GM12878 (cell line): ENCODE data around the gene HLA-DPB1. TPM values are rescaled to one million over a fixed set of nuclear protein-coding genes. Genes with fewer than 3 reads are reported as not detected.

ENCODE experiments used
- ATAC-seq: fragments of 200-7000 bp; cut with Tn5 transposase; 3 replicates; pipeline ENCODE4 v1.9.1; 2020; ENCODE audit warnings: mild to moderate bottlenecking, moderate library complexity
- BruUV-seq: library from RNA; stranded (reverse); fragments of 400-500 nt; replicated peaks from 2 replicates; lab custom pipeline; 2021; lab: Mats Ljungman, UMichigan
- CTCF ChIA-PET: fragments of 300-600 bp; sonication (Branson Sonifier 250); formaldehyde crosslinking; extraction: SDS; loops from one replicate; lab custom pipeline; 2021; ENCODE audit warnings: inconsistent platforms; lab: Yijun Ruan, JAX
- POLR2A ChIA-PET: fragments of 350-600 bp; formaldehyde crosslinking; extraction: SDS; loops from one replicate; lab custom pipeline; 2021; ENCODE audit warnings: inconsistent platforms; lab: Charles Lee
- RAD21 ChIA-PET: fragments of 300-600 bp; sonication (Branson Sonifier 250); formaldehyde crosslinking; loops from one replicate; lab custom pipeline; 2023; ENCODE audit warnings: antibody characterized with exemption; ENCODE audit not compliant: unreplicated experiment; lab: Charles Lee
- SMC1A ChIA-PET: fragments of 300-600 bp; sonication (Branson Sonifier 250); formaldehyde crosslinking; loops from one replicate; lab custom pipeline; 2023; ENCODE audit not compliant: unreplicated experiment, uncharacterized antibody; lab: Charles Lee
- DNase-seq: peaks from one replicate; pipeline ENCODE4 v3.0.0-alpha.2; 2011; ENCODE audit warnings: low read depth, low spot score
- FAIRE-seq: peaks from 3 replicates; lab custom pipeline; 2011; peaks lifted over from hg19 to GRCh38; lab: Jason Lieb, UNC
- H2AFZ ChIP-seq: 2 replicates; pipeline ENCODE4 v1.6.0; 2011; ENCODE audit warnings: low read depth, low read length, control low read depth; ENCODE audit not compliant: control insufficient read depth
- H3K27ac ChIP-seq: 2 replicates; pipeline ENCODE4 v1.5.1; 2011; ENCODE audit warnings: control low read depth; ENCODE audit not compliant: control insufficient read depth, insufficient read depth
- H3K27me3 ChIP-seq, 2 experiments: replicated peaks in 1 of 2; 2 replicates each; pipeline versions ENCODE4 v1.6.0 to v1.6.1; 2011; ENCODE audit warnings: low read length in 1 of 2; ENCODE audit not compliant: control insufficient read depth in 2 of 2, insufficient read depth in 2 of 2
- H3K36me3 ChIP-seq, 2 experiments: 2 replicates each; pipeline ENCODE4 v1.5.1; 2011; ENCODE audit warnings: low read length in 1 of 2; ENCODE audit not compliant: control insufficient read depth in 2 of 2, insufficient read depth in 2 of 2
- H3K4me1 ChIP-seq: 2 replicates; pipeline ENCODE4 v1.6.1; 2011; ENCODE audit warnings: mild to moderate bottlenecking, low read length, moderate library complexity, mixed read lengths; ENCODE audit not compliant: control insufficient read depth, insufficient read depth
- H3K4me2 ChIP-seq: 2 replicates; pipeline ENCODE4 v1.6.0; 2011; ENCODE audit warnings: control low read depth; ENCODE audit not compliant: control insufficient read depth, insufficient read depth
- H3K4me3 ChIP-seq: fragments of 200-600 bp; sonication (generic); 2 replicates; pipeline ENCODE4 v1.5.1; 2016
- H3K79me2 ChIP-seq: 2 replicates; pipeline ENCODE4 v1.6.0; 2011; ENCODE audit warnings: low read length; ENCODE audit not compliant: control insufficient read depth, insufficient read depth
- H3K9ac ChIP-seq: 2 replicates; pipeline ENCODE4 v1.8.0; 2011; ENCODE audit warnings: low read length, control low read depth, mixed read lengths; ENCODE audit not compliant: control insufficient read depth, insufficient read depth
- H3K9me3 ChIP-seq: replicated peaks from 3 replicates; pipeline ENCODE4 v1.5.1; 2011; ENCODE audit warnings: mild to moderate bottlenecking, low read length; ENCODE audit not compliant: control insufficient read depth, insufficient read depth
- H4K20me1 ChIP-seq: 2 replicates; pipeline ENCODE4 v1.6.0; 2011; ENCODE audit not compliant: control insufficient read depth, insufficient read depth
- BACH1 ChIP-seq: fragments of 450-650 bp; IDR thresholded peaks from 2 replicates; pipeline ENCODE4 v1.6.1; 2017; ENCODE audit warnings: mild to moderate bottlenecking, borderline replicate concordance
- BCL11A ChIP-seq: IDR thresholded peaks from 2 replicates; pipeline ENCODE4 v1.6.1; 2011; ENCODE audit warnings: low read depth, low read length
- DPF2 ChIP-seq: fragments of 450-650 bp; IDR thresholded peaks from 2 replicates; pipeline ENCODE4 v1.6.1; 2017; ENCODE audit warnings: mild to moderate bottlenecking
- PRDM15 ChIP-seq: fragments of 450-650 bp; formaldehyde crosslinking; IDR thresholded peaks from 2 replicates; pipeline ENCODE4 v1.4.0; 2020; ENCODE audit warnings: mild to moderate bottlenecking, moderate library complexity
- SKIL ChIP-seq: fragments of 450-650 bp; IDR thresholded peaks from 2 replicates; pipeline ENCODE4 v1.6.1; 2017; ENCODE audit warnings: mild to moderate bottlenecking, low read depth, inconsistent platforms; ENCODE audit not compliant: poor library complexity, severe bottlenecking
- SMC3 ChIP-seq: IDR thresholded peaks from 2 replicates; pipeline ENCODE4 v1.6.1; 2011; ENCODE audit warnings: low read length, improper control_type of control experiment, borderline replicate concordance
- ZZZ3 ChIP-seq: IDR thresholded peaks from 2 replicates; pipeline ENCODE4 v1.6.1; 2011; ENCODE audit warnings: low read depth; ENCODE audit not compliant: control insufficient read depth, insufficient read length
- WGBS: methylation state at CpG from one replicate; pipeline ENCODE4 v1.1.6; 2016; ENCODE audit warnings: low lambda C conversion rate; ENCODE audit not compliant: insufficient replicate concordance, insufficient coverage; ENCODE audit errors: missing lambda C conversion rate; 5-methylcytosine and 5-hydroxymethylcytosine counted together
- in situ Hi-C: fragments of 300-500 bp; cut with MboI; formaldehyde crosslinking; loops from 9 replicates; pipeline ENCODE4 v1.14.3; 2018; ENCODE audit warnings: mixed read lengths
- intact Hi-C: fragments of 100-400 bp; cut with micrococcal nuclease; formaldehyde crosslinking; loops from one replicate; pipeline ENCODE4 v1.14.2; 2022; ENCODE audit not compliant: unreplicated experiment
- polyA plus RNA-seq, 11 experiments: library from polyadenylated mRNA; depleted of rRNA in 4 of 11; unstranded in 6 of 11; stranded (reverse) in 5 of 11; fragments of >200 nt; fragmentation: Nextera tagmentation in 4 of 11; fragmentation: Illumina TruSeq in 1 of 11; extraction: Ambion mirVana in 4 of 11; extraction: Trizol in 1 of 11; gene quantifications; 1 replicate in 1 of 11; 2 replicates in 10 of 11; pipeline versions ENCODE4 v1.2.1 to v1.2.3, GENCODE V29; 2011 to 2016; ENCODE audit warnings: inconsistent platforms in 2 of 11, missing spikeins in 2 of 11, low read depth in 1 of 11
- total RNA-seq, 4 experiments: library from RNA; depleted of rRNA in 3 of 4; stranded (reverse); fragments of >200 nt in 3 of 4; fragmentation: Illumina TruSeq in 1 of 4; extraction: Trizol in 1 of 4; gene quantifications; 2 replicates each; pipeline versions ENCODE4 v1.2.1 to v1.2.3, GENCODE V29; 2013 to 2021
- TF ChIP-seq, protein P1 (sequence below): IDR thresholded peaks from 2 replicates; pipeline ENCODE4 v1.6.1; 2012; ENCODE audit warnings: low read depth, low read length, improper control_type of control experiment

The HLA-DPB1 gene
- total and polyA plus RNA-seq, 10 of the 15 experiments (the other 5 are each of a cell fraction or from before 2014, with no cell fraction given): 101 to 675 (median 352) TPM

DNA sequence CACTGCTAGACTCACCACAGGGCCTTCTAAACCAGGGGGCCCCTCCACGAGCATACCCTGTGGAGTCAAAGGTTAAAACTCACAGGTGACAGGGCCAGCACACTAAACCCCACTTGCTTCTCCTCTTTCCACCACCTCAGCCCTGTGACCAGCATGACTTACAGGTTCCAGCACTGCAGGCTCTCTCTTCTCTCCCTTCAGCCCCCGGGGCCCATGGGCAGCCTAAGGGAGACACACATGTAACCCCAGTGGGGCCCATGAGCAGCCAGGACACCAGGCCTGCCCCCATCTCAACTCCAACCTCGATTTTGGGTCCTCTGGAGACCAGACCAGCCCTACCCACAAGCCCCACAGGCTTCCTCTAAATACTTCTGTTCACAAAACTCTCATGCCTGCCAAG, 28.0 kb downstream of the HLA-DPB1 start:
- DNase-seq (no peak), FAIRE-seq (no peak), ATAC-seq (no peak)
- Histone ChIP-seq H3K4me2 (no peak overlapping the region), H4K20me1 (no peaks in the 10 kb centered on the region), H3K27ac (no peak overlapping the region), H3K4me3 (no peak overlapping the region), H3K9ac (no peak overlapping the region), H3K79me2 (no peaks in the 10 kb centered on the region), H3K4me1 (peaks cover 4% of the 10 kb centered on the region), H2AFZ (no peak overlapping the region), H3K9me3 (peaks cover 4% of the 10 kb centered on the region; the same call in 2 of the 3 replicates), H3K27me3 (no peaks in the 10 kb centered on the region; a peak in 1 of 4 replicates), H3K36me3 (no peaks in the 10 kb centered on the region)
- intact Hi-C loops: no loop called here
- SMC1A ChIA-PET: no interaction called here
- in situ Hi-C loops: no loop called here
- TF ChIP-seq, protein P1, sequence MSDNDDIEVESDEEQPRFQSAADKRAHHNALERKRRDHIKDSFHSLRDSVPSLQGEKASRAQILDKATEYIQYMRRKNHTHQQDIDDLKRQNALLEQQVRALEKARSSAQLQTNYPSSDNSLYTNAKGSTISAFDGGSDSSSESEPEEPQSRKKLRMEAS: no peak
- TF ChIP-seq SKIL: no peak
- TF ChIP-seq PRDM15: no peak
- TF ChIP-seq ZZZ3: no peak
- TF ChIP-seq BACH1: no peak
- TF ChIP-seq SMC3: no peak
- no peak for TF ChIP-seq DPF2
- TF ChIP-seq BCL11A: no peak
- POLR2A ChIA-PET: no interaction called here
- BruUV-seq: no TSS peak
- WGBS: 27% methylated on average over 3 of the region's 3 CpGs
- CTCF ChIA-PET: no interaction called here
- RAD21 ChIA-PET: no interaction called here
